Activated T-cell treated with anti-CD3 and anti-CD28 coated beads, Interleukin-2, amount 50 U/mL, for 4 hours (primary cell): Measurements from ENCODE around the gene NPIPB8. TPM values are rescaled to one million over a fixed set of nuclear protein-coding genes. Genes with fewer than 3 reads are reported as not detected.

Source experiments
- total RNA-seq, 3 donors: library from RNA; stranded (reverse); gene quantifications; one replicate each; pipeline ENCODE4 v1.2.1, GENCODE V29; 2021

NPIPB8 gene
- total RNA-seq, 3 donors from 2014 or later: 0.26 TPM; not detected in 2

Other genes starting within 250 kb of the NPIPB8 start
- gene EIF3CL, start 234.2 kb upstream of the NPIPB8 start, total RNA-seq: 100 to 1,000 TPM; 148 to 270 (median 236) TPM
- not detected for gene NPIPB7, start 165.7 kb upstream of the NPIPB8 start, total RNA-seq
- gene CLN3, start 146.0 kb upstream of the NPIPB8 start, total RNA-seq: 10 to 100 TPM; 25.9 to 26.0 (median 25.9) TPM
- 1 to 10 TPM; 2.3 to 3.0 (median 2.7) TPM for gene APOBR, start 143.4 kb upstream of the NPIPB8 start, total RNA-seq
- gene IL27, start 131.2 kb upstream of the NPIPB8 start, total RNA-seq: under 1 TPM in 2 of 3 donors, not detected in 1; 0.21 to 0.41 TPM
- under 1 TPM; 0.28 to 0.63 (median 0.37) TPM for gene NUPR1, start 99.1 kb upstream of the NPIPB8 start, total RNA-seq
- gene SGF29, start 84.1 kb upstream of the NPIPB8 start, total RNA-seq: 10 to 100 TPM; 40.3 to 44.5 (median 42.1) TPM
- not detected for gene SULT1A2, start 41.0 kb upstream of the NPIPB8 start, total RNA-seq
- gene SULT1A1, start 28.0 kb upstream of the NPIPB8 start, total RNA-seq: 1 to 10 TPM; 4.8 to 5.5 (median 5.0) TPM
- 1,000 to 10,000 TPM; 1,034 to 1,401 (median 1,284) TPM for gene EIF3C, start 73.4 kb downstream of the NPIPB8 start, total RNA-seq
- 1 to 10 TPM in 1 of 3 donors, under 1 TPM in 2; 0.66 to 1.8 (median 0.87) TPM for gene NPIPB9, start 113.7 kb downstream of the NPIPB8 start, total RNA-seq
- 100 to 1,000 TPM; 315 to 351 (median 325) TPM for gene ATXN2L, start 184.9 kb downstream of the NPIPB8 start, total RNA-seq
- 100 to 1,000 TPM; 459 to 515 (median 499) TPM for gene TUFM, start 208.3 kb downstream of the NPIPB8 start, total RNA-seq
- 10 to 100 TPM; 35.5 to 41.4 (median 41.0) TPM for gene SH2B1, start 225.8 kb downstream of the NPIPB8 start, total RNA-seq
- gene ATP2A1, start 240.4 kb downstream of the NPIPB8 start, total RNA-seq: 1 to 10 TPM; 1.0 to 1.4 (median 1.4) TPM